D341Med (cell line): Measurements from ENCODE around the gene RGL1.
"Not testable (repeated sequence)": the region's sequence is repeated elsewhere in the genome, so short reads cannot be mapped to it uniquely, and the experiment has no call there.

ENCODE experiments used
- DNase-seq: peaks from one replicate; pipeline ENCODE4 v3.0.0; 2012; ENCODE audit warnings: low spot score

Gene RGL1

DNA sequence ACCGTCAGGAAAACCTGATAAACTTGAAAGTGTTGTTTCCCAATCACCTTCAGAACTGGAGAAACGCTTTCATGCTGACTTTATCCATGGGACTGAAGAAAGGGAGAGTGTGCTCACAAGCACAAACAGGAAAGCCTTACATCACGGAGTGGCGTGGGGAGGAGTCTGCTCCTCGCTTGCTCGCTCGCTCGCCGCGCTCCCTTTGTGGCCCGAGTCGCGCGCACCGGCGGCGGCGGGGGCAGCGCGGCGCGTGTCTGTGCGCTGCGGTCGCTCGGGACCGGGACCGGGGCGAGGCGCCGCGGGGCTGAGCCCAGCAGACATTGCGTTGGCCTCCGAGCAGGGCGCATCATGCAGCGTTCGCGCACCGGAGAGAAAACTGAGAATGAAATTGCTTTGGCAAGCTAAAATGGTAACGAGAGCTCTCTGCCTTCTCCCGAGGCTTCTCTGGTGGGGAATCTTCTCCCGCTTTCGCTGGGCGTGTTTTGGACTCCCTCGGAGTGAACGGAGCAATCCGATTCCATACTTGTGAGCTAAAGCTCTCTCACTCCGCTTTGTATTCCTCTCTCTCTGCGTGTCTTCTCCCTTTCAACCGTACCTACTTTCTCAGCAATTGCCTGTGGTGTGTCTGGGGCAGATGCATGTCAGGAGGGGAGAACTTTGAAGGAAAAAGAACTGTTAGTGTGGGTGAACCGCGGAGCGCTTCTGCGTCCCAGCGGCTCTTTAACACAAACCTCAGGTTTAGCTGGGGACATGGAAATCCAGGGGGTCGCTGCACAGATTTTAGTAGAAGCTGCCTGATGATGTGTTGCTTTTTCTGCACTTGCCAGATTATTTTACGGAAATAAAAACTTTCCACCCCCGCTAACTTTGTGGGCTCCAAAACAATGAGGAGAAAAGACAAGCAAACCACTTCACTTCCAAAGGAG, at the start of gene RGL1:
RGL1 (plus strand) TSS at position 205 of the 926 bp plus-strand sequence; CDS start at position 383, 178 bp downstream.
- DNase-seq, result peak; percentile 68

DNA sequence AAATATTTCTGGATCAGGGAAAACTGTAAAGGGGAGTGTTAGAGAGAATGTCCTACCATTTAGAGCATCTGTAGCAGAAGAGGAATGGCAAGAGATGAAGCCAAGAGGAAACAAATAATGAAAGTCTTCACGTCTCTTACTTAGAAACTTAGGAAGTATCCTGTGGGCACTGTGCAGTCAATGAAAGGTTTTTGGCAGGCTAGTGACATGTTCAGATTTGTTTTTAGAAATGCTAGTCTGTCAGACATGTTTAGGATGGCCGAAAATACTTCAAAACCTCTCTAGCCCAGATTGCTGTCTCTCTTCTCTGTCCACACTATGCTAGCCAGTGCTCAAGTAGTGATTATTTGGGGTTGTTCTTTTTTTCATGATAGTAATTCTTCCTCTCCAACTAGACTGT, 48.6 kb upstream of the RGL1 start:
- no peak for DNase-seq

DNA sequence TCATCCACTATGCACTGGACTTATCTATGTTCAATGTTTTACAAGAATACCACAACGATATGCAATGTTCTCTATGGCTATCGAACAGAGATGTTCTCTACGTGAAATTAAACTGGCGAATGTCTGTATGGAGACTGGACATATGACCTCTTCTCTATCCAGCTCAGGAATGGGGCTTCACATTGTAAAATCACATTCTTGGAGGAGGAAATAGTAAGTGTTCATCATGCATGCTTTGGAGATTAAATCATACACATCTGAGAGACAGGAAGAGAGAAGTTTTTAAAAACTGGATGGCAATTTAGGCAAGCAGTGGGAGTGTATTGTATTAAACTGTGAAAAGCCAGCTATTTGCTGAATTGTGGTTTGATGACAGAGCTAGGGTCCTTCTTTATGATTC, 47.9 kb upstream of the RGL1 start:
- no peak for DNase-seq

DNA sequence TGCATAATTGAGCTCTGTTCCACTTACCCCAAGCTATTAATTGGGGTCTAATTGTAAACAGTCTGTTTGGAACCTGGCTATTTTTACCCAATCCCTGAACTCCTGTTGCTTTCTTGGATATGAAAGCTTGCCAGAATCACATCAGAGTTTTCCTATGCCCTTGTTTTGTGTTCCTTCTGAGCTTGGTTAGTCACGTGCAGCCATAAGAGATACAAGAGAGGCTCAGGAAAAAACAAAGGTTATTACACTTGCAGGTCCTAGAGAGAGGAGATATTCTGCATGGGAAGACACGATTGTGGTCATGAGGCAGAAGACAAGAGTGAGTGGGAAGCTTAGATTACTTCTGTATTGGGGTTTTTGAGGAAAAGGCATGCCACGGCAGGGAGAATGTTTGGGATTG, 46.0 kb upstream of the RGL1 start:
- DNase-seq, result no peak

DNA sequence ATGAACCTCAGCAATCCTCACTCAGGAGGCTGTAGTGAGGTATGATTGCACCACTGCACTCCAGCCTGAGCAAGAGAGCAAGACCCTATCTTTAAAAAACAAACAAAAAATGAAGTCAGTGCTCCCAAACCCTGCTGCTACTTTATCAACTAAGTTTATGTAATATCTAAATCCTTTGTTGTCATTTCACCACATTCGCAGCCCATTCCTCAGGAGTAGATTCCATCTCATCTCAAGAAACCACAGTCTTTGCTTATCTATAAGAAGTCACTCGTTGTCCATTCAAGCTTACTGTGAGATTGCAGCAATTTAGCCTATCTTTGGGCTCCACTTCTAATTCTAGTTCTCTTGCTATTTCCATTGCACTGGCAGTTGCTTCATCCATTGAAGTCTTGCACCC, 44.3 kb upstream of the RGL1 start:
- DNase-seq, result no peak

DNA sequence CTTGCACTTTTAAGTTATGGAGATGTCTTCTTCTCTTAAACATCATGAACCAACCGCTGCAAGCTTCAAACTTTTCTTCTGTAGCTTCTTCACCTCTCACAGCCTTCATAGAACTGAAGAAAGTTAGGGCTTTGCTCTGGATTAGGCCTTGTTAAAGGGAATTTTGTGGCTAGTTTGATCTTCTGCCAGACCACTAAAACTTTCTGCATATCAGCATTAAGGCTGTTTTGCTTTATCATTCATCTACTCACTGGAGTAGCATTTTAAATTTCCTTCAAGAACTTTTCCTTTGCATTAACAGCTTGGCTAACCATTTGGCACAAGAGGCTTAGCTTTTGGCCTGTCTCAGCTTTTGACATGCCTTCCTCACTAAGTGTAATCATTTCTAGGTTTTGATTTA, 43.0 kb upstream of the RGL1 start:
- no peak for DNase-seq

DNA sequence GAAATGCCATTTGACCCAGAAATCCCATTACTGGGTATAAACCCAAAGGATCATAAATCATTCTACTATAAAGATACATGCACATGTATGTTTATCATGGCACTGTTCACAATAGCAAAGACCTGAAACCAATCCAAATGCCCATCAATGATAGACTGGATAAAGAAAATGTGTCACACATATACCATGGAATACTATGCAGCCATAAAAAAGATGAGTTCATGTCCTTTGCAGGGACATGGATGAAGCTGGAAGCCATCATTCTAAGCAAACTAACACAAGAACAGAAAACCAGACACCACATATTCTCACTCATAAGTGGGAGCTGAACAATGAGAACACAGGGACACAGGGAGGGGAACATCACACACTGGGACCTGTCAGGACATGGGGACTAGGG, 42.1 kb upstream of the RGL1 start:
- DNase-seq, result not testable (repeated sequence)

DNA sequence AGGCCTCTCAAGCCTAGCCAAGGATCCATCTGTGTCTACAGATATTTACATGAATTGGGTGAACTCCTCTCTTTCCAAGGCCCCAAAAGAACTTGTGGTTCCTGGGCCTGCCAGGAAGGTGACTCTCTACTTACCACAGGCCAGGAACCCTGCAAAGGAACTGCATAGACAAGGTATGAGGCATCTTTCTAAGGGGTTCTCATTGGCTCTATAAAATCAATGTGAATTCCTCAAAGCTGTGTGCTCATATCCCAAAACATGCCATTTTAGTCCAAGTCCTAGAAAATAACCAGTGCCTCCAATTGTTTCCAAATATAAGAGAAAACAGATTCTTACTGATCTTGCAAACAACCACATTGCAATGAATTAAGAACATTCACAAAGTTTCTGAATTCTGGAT, 39.9 kb upstream of the RGL1 start:
- no peak for DNase-seq

DNA sequence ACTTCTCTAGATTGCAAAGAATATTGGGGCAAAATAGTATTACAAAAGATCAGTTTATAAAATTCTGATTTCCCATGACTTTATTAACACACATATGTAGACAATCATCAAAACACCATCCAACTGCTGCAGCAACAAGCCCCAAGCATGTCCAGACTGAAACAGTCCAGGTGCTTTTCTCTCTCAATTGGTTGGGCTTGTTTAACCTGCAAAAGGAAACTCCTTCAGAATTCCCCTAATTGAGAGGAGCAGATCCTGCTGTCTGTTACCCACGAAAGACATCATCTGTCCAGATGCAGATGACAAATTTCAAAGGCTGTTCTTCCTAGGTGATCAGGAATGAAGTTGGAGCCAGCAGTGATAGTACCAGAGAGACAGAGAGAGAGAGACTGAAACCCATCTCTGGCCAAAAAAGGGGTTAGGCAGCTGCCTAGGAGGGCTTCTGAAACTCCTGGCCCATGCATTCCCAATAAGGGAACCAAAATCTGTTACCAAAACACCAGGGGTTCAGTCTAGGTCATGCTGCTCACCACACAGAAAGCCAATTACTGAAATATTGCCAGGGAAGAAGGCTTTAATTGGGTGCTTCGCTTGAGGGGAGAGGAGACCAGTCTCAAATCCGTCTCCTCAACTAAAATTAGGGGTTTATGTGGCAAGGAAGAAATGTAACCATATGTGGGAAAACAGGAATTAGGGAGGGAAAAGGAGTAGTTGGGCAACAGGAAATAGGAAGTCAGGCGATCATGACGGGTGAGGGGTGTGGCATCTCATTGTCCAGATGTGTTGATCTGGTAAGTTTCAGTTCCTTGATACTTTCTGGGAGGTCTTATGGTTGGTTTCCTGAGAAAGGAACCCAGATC, 34.7 kb upstream of the RGL1 start:
- DNase-seq, result no peak

DNA sequence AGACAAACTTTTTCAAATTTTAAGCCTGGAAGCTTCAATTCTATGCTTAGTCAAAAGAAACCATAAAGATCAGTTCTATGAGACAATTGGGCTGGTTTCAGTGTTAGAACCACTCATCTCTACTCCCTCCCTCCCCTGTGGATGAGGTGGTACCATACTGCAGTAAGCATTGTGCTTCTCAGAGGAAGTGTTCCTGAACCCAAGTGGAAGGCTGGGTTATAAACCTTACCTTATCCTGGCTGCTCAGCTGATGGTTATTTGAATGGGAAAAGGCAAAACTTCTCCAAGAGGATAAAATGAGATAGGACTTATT, 34.1 kb upstream of the RGL1 start:
- no peak for DNase-seq

DNA sequence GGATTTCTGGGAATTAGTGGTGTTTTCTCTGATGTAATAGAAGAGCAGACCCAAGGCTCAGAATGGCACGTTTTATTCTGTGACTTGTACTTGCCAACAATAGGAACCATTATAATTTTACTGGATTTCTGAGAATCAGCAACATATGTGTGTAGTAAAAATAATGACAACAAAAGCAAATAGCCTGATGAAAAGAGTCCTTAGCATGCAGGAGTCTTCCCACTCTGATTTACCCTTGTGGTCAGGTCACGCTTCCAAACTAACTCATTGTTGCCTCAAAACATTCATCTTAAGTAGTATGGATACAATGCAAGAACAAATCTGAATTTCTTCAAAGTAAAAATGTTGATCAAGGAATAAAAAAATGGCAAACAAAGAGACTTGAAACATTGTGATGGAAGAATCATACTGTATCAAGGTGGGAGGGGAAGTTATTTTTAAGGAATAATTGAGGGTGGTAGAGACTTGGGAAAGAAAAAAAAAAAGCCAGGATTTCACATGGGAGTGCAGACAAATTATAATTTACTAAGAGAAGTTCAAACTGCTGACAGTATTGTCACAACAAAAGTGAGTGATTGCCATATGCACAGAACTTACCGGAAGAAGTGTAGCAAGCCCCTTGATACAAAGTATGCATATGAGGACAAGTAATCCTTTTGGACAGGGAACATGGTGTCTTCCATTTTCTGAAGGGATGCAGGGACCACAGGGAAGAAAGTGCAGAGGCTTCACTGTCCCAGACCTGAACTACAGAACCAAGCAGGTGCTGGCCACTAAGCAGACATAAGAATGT, 31.2 kb upstream of the RGL1 start:
- DNase-seq, result no peak

DNA sequence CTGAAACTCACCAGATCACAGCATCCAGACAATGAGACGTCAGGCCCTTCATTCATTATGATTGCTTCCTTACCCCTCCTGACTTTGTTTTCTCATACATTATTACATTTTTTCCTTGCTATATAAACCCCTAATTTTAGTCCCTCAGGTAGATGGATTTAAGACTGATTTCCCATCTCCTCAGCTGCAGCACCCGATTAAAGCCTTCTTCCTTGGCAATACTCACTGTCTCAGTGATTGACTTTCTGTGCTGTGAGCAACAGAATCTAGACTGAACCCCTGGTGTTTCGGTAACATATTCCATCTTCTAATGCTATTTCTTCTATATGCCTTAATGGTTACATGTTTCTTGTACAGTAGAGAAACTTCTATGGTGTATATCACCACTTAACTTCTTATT, 30.0 kb upstream of the RGL1 start:
- DNase-seq, result no peak

DNA sequence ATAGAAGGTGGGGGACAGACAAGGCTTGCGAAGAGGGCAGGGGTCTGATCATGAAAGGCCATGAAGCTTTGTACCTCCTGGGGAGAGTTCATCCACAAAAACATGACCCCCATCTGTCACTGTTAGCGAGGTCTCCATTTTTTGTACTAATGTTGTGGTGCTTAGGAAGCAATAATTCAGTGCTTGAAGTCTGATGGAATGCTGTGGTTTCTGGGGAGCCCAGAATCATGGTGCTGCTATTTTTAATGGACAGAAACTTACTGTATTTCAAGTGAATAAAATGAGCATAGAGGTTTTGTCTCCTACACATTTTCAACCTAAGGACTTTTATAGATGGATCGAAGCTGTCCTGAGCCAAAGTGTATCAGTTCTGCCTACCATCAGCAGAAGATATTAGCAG, 28.2 kb upstream of the RGL1 start:
- no peak for DNase-seq

DNA sequence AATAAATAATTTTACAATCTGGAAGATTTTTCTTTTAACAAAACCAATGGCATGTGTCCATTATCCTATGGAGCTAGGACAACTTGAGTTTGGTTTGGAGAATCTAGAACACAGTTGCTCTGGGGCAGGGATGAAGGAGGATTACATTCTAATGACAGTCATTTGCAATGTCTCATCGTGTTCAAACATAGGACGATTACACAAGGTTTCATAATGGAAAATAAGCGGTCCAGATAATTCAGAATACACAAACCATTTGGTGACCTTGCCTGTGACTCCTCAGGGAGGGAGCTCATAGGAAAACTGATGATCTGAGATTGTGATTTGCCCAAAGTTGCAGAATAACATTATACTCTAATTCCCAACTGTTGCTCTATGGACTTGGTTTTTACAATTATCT, 27.6 kb upstream of the RGL1 start:
- no peak for DNase-seq

DNA sequence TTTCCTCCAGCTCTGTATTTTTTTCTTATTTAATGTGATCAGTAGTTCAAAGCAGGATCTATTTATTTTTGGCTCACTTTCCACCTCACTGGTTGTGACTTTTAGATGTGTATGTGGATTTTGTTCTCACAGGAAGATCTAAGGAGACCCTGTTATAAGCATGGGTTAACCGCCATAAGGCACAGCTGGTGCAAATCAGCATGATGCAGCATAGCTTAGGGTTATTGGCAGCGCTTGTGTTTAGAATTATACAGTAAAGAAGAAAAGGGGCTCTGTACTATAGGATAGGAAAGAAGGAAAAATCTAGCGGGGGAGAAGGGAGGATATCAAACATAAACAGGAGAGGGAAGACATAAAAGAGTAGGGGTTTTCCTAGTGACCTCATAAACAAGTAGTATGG, 26.9 kb upstream of the RGL1 start:
- no peak for DNase-seq

DNA sequence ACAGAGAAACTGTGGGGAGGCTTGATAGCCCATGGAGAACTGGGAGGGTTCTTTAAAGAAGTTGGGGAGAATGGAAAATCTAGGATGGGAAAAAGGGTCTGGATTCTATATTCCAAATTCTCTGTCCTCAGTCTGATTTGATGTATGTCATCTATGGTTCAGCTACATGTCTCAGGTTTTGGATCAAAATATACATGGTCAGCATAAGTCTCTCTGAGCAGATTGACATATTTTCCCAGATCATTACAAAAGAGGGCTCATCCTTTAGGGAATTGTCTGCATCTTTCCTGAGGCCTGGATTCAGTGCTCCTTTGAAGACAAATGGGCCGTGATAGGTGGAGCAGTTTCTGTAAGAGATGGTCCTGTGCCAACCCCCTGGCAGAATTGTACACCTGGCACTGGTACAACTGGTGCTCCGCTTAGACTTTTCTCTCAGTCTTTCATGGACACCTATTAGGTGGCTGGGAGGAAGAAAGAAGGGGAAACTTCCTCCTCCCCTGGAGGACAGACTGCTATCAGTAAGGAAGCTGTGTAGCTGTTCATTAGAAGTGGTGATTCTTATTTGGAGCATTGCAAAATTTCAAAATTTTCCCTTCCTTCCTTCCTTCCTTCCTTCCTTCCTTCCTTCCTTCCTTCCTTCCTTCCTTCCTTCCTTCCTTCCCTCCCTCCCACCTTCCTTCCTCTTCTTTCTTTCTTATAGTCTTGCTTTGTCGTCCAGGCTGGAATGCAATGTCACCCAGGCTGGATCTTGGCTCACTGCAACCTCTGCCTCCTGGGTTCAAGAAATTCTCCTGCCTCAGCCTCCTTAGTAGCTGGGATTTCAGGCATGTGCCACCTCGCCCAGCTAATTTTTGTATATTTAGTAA, 26.1 kb upstream of the RGL1 start:
- no peak for DNase-seq

DNA sequence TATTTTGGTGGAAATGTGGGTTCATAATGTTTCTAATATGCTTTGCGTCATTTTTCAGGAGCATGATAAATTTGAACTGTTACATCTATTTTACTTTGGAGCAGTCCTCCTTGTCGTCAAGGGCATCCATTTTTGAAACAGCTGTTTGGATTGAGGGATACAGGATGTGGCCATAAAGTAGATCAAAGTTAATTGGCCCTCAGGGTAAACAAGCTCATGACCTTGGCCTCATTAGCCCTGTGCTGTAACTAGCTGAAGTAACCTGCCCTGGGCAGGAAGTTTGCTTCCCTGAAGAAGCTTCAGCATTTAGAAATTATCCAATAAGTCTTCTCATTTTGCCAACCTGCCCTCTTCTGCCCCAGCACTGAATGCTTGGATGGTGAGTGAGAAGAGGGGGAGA, 24.8 kb upstream of the RGL1 start:
- no peak for DNase-seq

DNA sequence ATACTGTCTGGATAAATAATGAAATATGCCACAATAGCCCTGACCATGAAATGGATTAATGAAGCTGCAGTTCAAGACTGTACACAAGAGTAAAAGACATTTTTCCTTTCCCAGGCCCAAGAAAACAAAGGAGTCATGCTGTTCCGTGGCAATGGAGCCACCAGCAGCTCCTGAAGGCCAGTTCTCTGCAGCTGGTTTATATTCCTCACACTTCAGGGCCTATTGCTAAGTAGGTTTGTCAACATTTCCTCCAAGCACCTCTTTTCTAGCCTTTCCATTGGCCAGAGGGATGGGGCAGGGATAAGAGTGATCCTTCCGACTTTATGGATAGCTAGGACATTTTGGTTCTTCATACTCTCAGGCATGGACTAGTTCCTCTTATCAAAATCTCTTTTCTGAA, 24.2 kb upstream of the RGL1 start:
- no peak for DNase-seq

DNA sequence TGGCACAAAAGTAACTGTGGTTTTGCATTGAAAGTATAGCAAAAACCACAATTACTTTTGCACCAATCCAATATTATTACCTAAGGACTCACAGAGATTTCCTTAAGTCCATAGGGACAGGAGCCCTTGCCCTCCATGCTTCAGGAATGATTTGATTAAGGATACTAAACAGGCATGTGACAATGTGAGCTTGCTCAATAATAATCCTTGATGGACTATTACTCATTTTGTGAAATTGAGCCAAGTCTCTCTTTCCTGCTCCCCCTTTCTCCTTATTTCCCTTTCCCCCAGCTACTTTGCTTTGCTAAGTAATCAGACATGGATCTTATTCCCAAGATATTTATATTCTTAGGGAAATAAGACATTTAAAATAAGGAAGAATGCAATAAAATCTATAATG, 21.6 kb upstream of the RGL1 start:
- no peak for DNase-seq

DNA sequence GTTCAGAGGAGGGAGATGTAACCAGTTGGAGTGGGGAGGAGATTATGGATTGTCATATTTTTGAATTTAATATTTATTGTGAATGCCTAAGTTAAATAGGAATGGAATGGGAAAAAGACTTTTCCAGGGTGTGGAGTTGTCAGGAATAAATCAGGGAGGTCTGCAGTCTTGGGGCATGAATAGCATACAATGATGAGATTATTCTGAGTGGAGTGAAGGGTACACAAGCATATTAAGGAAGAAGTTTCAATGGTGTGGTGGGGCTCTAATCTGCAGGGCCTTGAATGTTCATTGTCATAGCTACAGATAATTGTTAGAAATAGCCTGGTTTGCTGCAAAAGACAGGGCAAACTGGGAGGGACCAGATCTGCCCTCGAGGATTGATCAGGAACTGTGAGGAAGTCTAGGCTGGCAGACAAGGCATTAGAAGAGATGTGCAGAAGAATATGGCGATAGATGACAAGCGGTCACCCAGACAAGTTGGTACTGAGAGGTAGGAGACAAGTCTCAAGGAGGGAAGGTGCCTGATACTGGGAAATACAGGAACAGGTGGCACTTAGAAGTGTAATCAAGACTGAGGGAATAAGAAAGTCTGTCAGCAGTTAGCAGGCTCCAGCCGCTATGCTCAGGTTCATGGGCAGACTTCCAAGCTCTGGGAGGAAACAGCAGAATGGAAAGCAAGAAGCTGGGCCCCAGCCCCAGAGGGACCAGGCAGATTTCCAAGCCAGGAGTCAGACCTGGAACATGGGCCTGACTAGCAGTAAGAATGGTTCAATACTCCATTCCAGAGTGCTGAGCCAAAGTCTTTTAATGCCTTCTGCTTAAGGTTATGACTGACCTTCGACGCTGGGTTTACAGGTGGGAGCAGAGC, 20.9 kb upstream of the RGL1 start:
- DNase-seq, result peak; percentile 34

DNA sequence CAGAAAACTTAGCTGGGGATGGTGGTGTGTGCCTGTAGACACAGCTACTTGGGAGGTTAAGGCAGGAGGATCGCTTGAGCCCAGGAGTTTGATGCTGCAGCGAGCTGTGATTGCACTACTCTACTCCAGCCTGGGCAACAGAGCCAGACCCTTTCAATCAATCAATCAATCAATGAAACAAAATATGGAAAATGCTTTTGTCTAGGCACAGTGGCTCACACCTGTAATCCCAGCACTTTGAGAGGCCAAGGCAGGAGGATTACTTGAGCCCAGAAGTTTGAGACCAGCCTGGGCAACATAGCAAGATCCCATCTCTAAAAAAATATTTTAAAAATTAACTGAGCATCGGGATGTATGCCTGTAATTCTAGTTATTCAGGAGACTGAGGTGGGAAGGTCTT, 19.0 kb upstream of the RGL1 start:
- not testable (repeated sequence) for DNase-seq
